Esophagus muscularis mucosa (tissue), 3 donors: ENCODE data around the gene MOB3B.

Experiments used
- POLR2AphosphoS5 ChIP-seq, 2 donors: sonication (generic); formaldehyde crosslinking; IDR thresholded peaks; one replicate each; pipeline ENCODE4 v1.6.1; 2017; ENCODE audit warnings: antibody characterized with exemption in 2 of 2
- TF ChIP-seq, protein P1 (sequence below), 3 experiments: fragments of 200-600 bp in 2 of 3; fragments of 450-650 bp in 1 of 3; sonication (generic) in 2 of 3; IDR thresholded peaks; one replicate each; pipeline ENCODE4 v1.5.1; 2017 to 2019; ENCODE audit warnings: antibody characterized with exemption in 3 of 3, mild to moderate bottlenecking in 2 of 3, moderate library complexity in 1 of 3

- TF ChIP-seq, protein P1, sequence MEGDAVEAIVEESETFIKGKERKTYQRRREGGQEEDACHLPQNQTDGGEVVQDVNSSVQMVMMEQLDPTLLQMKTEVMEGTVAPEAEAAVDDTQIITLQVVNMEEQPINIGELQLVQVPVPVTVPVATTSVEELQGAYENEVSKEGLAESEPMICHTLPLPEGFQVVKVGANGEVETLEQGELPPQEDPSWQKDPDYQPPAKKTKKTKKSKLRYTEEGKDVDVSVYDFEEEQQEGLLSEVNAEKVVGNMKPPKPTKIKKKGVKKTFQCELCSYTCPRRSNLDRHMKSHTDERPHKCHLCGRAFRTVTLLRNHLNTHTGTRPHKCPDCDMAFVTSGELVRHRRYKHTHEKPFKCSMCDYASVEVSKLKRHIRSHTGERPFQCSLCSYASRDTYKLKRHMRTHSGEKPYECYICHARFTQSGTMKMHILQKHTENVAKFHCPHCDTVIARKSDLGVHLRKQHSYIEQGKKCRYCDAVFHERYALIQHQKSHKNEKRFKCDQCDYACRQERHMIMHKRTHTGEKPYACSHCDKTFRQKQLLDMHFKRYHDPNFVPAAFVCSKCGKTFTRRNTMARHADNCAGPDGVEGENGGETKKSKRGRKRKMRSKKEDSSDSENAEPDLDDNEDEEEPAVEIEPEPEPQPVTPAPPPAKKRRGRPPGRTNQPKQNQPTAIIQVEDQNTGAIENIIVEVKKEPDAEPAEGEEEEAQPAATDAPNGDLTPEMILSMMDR (IDR thresholded peaks at IDR 0.05): no peak
- TF ChIP-seq POLR2AphosphoS5 (IDR thresholded peaks at IDR 0.05): no peak
Measured at GRCh38 chr9:27362447-27363210, 167.0 kb downstream of the MOB3B start.
